GM18502 (cell line): ENCODE data around the gene RAB28.
"Not testable (repeated sequence)": the region's sequence is repeated elsewhere in the genome, so short reads cannot be mapped to it uniquely, and the experiment has no call there.

ENCODE experiments used
- ATAC-seq: cut with Tn5 transposase; IDR thresholded peaks from one replicate; pipeline ENCODE4 v1.9.1; 2021; ENCODE audit warnings: mild to moderate bottlenecking; ENCODE audit not compliant: unreplicated experiment, poor library complexity

RAB28 gene

DNA sequence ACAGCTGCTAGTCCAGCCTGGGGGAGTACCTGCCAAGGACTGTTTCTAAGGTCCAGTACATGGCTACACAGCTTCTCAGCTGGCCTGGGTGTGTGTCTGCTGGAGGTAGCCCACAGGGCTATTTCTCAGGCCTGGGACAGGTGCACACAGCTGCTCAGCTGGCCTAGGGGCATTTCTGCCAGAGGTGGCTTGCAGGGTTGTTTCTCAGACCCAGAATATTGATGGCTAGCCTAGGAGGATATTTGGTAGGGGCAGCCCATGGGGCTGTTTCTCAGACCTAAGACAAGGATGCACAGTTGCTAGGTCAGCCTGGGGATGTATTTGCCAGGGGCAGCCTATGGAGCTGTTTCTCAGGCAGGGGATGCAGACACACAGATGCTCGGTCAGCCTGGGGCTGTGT is 29.4 kb downstream of the RAB28 start:
- no peak for ATAC-seq

DNA sequence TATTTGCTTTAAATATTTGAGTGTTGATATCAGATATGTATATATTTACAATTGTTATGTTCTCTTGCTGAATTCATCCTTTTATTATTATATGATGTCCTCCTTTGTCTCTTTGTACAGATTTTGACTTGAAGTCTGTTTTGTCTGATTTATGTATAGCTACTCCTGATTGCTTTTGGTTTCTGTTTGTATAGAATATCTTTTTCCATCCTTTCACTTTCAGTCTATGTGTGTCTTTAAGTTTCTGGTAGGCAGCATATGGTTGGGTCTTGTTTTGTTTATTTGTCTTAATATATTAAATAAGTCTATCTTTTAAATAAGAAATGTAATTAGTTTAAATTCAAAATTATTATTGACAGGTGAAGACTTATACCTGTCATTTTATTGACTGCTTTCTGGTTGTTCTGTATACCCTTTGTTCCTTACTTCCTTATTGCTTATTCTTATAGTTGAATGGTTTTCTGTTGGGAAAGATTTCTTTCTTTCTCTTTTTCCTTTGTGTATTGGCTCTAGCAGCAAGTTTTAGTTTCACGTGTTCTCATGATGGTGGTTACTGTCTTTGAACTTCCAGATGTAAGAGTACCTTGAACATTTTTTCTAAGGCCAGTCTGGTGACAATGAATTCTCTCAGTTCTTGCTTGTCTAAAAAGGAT is 31.1 kb downstream of the RAB28 start:
- peak; percentile 73 for ATAC-seq

GRCh38 chr4:13449590-13449989 is 34.5 kb downstream of the RAB28 start:
- ATAC-seq: no peak

DNA sequence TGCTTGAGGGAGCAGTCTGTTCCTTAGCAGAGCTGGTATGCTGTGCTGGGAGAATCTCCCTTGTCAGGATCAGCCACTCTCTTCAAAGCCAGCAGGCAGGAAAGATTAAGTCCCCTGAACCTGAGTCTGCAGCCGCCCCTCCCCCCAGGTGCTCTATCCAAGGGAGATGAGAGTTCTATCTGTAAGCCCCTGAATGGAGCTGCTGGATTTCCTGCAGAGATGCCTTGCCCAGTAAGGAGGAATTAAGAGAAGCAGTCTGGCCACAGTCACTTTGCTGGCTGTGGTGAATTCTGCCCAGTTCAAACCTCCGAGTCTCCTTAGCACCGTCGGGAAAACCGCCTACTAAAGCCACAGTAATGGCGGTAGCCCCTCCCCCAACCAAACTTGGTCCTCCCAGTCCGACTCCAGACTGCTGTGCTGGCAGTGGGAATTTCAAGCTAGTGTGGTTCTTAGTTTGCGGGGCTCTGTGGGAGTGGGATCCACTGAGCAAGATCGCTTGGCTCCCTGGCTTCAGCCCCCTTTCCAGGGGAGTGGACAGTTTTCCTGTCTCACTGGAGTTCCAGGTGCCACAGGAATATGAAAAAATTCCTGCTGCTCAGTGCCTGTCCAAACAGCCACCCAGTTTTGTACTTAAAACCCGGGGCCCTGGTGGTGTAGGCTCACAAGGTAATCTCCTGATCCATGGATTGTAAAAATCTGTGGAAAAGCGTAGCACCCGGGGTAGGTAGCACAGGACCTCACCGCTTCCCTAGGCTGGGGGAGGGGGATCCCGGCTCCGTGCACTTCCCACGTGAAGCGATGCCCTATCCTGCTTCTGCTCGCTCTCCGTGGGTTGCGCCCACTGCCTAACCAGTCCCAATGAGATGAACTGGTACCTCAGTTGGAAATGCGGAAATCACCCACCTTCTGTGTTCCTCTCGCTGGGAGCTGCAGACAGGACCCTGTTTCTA is 38.0 kb downstream of the RAB28 start:
- no peak for ATAC-seq

DNA sequence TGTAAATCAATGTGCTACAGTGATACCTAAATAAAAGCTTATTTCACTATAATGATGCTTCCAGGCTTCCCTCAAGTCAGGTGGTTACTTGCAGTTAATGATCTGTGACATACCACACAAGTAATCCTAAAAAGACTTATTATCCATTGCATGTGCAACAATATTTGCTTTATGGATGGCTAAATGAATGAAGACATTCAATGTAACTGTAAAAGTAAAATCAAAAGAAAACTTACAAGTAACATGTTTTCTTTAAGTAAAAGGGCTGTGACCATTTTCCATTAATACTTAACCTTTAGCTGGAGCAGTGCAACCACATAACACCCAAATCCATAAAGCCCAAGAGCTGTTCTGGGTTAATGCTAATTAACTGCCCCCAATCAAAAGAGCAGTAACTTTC is 42.6 kb downstream of the RAB28 start:
- ATAC-seq: no peak

- no peak for ATAC-seq
These were observed 47.2 kb downstream of the RAB28 start for GRCh38 chr4:13436962-13437361.

DNA sequence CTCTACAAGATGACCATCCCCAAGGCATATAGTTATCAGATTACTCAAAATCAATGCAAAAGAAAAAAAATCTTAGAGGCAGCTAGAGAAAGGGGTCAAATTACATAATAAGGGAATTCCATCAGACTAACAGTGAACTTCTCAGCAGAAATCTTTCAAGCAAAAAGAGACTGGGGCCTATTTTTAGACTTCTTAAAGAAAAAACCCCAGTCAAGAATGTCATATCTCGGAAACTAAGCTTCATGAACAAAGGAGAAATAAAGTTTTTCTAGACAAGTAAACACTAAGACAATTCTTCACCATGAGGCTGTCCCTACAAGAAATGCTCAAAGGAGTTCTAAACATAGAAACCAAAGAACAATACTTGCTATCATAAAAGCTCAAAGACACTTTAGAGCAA is 51.7 kb downstream of the RAB28 start:
- no peak for ATAC-seq

DNA sequence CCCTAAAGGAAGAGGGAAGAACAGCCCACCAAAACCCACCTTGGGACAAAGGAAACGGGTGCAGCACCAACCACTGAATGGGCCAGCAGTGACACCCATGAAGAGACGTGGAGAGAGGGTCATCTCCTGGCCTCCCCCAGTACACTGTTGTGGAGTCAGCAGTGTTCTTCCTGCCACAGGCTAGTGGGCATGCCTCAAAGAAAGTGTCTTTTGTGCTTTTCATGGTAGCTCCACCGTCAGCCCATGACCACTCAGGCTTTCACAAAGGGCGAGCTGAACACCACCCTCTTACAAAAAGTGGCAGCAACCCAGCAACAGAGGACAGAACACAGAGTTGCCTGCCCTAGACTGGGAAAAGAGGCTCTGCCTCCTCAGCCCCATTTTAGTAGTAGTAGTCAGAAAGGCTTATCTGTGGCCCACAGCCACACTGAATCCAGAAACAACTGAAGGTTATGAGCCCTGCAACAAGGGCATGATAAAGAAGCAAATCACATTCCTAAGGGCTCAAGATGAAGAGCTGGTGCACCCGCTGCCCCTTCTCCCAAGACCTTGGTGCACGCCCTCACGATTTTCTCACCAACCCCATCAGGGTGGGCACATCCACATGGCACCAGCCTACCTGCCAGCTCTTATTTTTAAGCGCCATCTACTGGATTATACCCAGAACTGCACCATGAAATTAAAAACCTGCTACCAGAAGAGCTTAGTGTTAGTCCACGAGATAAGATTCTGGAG is 53.1 kb downstream of the RAB28 start:
- no peak for ATAC-seq

DNA sequence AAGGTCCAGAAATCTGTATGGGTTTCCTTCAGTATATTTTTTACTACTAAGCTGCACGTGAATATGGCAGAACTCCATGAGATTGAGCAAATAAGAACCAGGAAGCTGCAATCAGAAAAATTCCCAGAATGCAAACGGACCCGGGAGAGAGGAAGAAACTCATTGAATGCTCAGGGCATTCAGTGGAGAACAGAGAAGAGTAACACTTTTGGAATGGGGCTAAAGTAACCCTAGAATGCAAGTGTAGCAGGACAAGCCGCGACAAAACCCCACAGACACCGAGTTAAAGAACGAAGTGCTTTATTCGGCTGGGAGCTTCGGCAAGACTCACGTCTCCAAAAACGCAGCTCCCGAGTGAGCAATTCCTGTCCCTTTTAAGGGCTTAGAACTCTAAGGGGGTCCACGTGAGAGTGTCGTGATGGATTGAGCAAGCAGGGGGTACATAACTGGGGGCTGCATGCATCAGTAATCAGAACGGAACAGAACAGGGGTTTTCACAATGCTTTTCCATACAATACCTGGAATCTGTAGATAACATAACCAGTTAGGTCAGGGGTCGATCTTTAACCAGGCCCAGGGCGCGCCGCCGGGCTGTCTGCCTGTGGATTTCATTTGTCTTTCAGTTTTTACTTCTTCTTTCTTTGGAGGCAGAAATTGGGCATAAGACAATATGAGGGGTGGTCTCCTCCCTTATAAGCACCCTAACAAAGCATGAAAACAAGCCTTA is 56.4 kb downstream of the RAB28 start:
- no peak for ATAC-seq

DNA sequence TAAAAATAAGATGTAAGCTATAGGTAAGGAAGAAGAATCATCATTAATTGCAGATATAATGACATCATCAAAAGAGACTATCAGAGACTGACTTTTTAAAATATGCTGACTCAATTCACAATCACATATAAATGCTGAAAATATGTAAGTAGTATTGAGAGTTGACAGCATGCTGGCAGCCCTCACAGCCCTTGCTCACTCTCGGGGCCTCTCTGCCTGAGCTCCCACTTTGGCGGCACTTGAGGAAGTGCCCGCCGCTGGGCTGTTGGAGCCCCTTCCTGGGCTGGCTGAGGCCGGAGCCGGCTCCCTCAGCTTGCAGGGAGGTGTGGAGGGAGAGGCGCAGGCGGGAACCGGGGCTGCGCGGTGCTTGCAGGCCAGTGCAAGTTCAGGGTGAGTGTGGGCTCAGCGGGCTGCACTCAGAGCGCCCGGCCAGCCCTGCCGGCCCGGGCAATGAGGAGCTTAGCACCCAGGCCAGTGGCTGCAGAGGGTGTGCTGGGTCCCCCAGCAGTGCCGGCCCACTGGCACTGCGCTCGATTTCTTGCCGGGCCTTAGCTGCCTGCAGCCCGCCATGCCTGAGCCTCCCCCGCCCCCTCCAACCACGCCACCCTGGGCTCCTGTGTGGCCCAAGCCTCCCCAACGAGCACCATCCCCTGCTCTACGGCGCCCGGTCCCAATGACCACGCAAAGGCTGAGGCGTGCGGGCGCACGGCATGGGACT is 68.9 kb downstream of the RAB28 start:
- ATAC-seq: no peak

DNA sequence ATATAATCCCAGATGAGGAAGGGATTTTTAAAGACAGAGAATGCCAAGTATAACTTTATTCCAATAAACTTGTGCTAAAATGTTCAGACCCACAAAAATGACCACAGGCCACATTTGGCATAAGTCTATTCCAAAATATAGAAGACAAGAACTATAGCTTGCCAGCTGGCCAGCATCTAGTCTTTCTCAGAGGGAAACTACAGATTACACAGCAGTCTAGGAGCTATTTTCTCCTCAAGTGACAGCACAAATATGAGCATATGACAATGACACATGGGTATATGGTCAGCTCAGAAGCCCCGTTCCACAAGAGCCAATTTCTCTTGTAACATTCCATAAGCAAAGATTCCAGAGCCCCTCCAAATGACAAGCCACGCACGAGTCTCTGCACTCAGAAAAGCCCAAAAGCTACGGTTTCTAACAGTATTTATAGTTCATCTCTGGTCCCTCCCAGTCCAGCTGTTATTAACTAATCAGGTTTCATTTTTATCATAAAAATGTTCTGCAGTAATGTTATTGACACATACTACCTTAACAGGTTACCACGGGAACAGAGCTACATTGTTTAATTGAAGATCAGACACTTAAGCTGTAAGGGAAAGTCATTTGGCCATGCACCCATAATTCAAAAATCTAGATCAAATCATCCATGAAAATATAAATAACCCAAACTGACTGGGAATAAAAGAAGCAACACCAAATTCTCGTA is 70.3 kb downstream of the RAB28 start:
- no peak for ATAC-seq

GRCh38 chr4:13411942-13412341 is 72.2 kb downstream of the RAB28 start:
- ATAC-seq: no peak

GRCh38 chr4:13409324-13409723 is 74.8 kb downstream of the RAB28 start:
- ATAC-seq: no peak

DNA sequence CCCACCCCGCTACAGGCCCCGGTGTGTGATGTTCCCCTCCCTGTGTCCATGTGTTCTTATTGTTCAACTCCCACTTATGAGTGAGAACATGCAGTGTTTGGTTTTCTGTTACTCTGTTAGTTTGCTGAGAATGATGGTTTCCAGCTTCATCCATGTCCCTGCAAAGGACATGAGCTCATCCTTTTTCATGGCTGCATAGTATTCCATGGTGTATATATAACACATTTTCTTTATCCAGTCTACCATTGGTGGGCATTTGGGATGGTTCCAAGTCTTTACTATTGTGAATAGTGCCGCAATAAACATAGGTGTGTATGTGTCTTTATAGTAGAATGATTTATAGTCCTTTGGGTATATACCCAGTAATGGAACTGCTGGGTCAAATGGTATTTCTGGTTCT is 78.0 kb downstream of the RAB28 start:
- ATAC-seq: not testable (repeated sequence)

DNA sequence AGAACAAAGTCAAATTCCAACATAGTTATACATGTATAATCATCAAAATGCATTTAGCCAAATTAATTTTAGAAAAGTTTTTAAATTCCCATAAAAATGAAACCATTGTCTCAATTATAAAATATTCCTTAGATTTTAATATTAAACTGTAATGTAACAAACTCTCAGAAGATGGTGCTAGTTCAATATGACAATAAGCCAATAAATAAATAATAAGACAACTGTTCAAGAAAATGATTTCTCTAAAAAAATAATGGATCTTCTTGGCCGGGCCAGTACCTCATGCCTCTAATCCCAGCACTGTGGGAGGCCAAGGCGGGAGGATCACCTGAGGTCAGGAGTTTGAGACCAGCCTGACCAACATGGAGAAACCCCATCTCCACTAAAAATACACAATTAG is 80.3 kb downstream of the RAB28 start:
- no peak for ATAC-seq

- ATAC-seq: no peak
These were observed 80.8 kb downstream of the RAB28 start for GRCh38 chr4:13403326-13403725.

DNA sequence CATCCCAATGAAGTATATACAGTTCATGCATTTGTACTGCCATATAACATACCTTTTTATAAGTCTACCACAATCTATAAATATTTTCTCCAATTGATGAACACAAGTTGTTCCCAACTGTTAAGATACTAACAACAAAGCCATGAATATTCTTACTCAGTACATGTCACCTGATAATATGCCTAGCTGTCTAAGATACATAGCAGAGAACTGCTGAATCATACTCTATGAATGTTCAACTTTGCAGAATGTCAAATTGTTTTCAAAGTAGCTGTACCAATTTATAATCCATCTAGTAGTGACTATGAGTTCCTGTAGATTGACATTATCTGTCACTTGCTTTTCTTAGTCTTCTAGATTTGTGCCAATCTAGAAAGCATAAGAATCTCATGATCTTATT is 84.9 kb downstream of the RAB28 start:
- no peak for ATAC-seq

DNA sequence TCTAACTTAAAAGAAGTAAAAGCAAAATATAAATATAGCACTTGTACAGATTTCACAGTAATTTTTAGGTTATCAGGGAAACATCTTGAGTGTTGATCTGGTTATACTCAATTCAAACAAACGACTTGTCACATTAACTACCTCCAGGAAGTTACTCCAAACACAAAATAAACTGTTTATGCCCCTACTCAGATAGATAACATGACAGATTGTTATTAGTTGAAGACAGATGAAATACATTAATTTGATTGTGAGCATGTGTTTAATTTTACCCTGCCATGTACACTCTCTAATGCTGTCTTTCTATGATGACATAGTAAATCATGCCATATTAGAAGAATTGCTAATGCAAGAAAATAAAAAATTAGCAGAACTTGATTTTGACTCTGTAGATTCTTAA is 88.0 kb downstream of the RAB28 start:
- no peak for ATAC-seq

DNA sequence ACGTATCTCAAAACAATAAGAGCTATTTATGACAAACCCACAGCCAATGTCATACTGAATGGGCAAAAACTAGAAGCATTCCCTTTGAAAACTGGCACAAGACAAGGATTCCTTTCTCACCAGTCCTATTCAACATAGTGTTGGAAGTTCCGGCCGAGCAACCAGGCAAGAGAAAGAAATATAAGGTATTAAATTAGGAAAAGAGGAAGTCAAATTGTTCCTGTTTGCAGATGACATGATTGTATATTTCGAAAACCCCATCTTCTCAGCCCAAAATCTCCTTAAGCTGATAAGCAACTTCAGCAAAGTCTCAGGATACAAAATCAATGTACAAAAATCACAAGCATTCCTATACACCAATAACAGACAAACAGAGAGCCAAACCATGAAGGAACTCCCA is 94.2 kb downstream of the RAB28 start:
- ATAC-seq: not testable (repeated sequence)
